ENCODE results near the gene UGT1A10. TPM values are rescaled to one million over a fixed set of nuclear protein-coding genes. Genes with fewer than 3 reads are reported as not detected.

Gene UGT1A10
- total RNA-seq, 1 donor from 2014 or later = not detected

DNA sequence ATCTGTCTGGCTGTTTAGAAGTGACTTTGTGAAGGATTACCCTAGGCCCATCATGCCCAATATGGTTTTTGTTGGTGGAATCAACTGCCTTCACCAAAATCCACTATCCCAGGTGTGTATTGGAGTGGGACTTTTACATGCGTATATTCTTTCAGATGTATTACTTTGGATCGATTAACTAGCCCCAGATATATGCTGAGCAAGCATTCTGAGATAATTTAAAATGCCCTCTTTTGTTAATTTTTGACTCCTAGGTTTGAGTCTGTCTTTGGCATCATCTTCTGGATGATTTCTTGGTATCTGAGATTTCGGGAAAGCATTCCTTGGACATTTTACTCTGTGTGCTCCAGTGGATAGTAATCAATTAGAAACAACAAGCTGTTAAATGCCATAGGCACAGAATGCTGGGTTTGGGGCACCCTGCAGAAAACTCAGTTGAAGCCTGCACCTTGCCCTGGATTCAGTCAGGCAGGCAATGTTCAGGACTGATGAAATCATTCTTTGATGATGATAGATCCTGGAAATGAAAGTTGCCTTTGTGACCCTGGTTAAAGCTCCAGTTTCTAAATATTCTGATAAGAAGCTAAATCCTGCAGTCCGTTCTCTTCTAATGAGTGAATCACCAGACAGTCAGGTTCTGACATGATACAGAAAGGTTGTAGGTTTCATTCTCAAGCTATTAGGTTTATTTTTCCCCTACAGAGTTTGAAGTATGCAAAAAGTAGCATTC is 125.0 kb downstream of the UGT1A10 start:
- TF ChIP-seq, protein P1, sequence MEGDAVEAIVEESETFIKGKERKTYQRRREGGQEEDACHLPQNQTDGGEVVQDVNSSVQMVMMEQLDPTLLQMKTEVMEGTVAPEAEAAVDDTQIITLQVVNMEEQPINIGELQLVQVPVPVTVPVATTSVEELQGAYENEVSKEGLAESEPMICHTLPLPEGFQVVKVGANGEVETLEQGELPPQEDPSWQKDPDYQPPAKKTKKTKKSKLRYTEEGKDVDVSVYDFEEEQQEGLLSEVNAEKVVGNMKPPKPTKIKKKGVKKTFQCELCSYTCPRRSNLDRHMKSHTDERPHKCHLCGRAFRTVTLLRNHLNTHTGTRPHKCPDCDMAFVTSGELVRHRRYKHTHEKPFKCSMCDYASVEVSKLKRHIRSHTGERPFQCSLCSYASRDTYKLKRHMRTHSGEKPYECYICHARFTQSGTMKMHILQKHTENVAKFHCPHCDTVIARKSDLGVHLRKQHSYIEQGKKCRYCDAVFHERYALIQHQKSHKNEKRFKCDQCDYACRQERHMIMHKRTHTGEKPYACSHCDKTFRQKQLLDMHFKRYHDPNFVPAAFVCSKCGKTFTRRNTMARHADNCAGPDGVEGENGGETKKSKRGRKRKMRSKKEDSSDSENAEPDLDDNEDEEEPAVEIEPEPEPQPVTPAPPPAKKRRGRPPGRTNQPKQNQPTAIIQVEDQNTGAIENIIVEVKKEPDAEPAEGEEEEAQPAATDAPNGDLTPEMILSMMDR (conservative IDR thresholded peaks at IDR 0.05) = no peak
- Mint-ChIP-seq H3K27me3 (peaks cover 19% of the 10 kb centered on the region), H3K27ac (no peak overlapping the region), H3K4me1 (ENCODE audit: unreplicated experiment) (no peaks in the 10 kb centered on the region), H3K36me3 (no peaks in the 10 kb centered on the region), H3K9me3 (peaks cover 10% of the 10 kb centered on the region), H3K4me3 (no peak overlapping the region)
- no peak for DNase-seq (ENCODE audit: extremely low spot score, unreplicated experiment)

DNA sequence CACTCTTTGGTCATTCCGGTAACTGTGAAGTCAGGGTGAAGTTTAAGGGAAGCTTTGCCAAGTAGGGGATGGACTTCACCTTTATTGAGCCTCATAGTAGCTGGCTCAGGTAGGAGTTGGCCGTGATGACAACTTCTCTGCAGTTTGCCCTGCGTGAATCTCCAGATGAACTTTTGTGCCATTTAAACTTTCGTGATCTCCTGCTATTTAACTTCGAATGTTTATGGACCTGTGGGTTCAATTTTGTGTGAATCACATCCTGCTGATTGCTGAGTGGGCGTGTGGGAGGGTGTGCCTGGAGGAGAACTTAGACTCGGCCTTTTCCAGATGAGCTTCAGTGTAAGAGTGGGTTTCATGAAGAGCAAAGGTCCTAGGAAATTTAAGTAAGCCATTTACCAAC is 128.0 kb downstream of the UGT1A10 start:
- Mint-ChIP-seq H3K9me3 (no peaks in the 10 kb centered on the region), H3K27me3 (peaks cover 25% of the 10 kb centered on the region), H3K36me3 (no peaks in the 10 kb centered on the region), H3K4me1 (ENCODE audit: unreplicated experiment) (no peaks in the 10 kb centered on the region), H3K4me3 (no peak overlapping the region), H3K27ac (no peak overlapping the region)
- TF ChIP-seq, protein P1 (conservative IDR thresholded peaks at IDR 0.05) = no peak
- DNase-seq (ENCODE audit: extremely low spot score, unreplicated experiment) = no peak

GRCh38 chr2:233764761-233765160 is 128.5 kb downstream of the UGT1A10 start:
- Mint-ChIP-seq H3K27me3 (peaks cover 27% of the 10 kb centered on the region), H3K4me3 (no peak overlapping the region)
- TF ChIP-seq, protein P1 (conservative IDR thresholded peaks at IDR 0.05) = no peak

DNA sequence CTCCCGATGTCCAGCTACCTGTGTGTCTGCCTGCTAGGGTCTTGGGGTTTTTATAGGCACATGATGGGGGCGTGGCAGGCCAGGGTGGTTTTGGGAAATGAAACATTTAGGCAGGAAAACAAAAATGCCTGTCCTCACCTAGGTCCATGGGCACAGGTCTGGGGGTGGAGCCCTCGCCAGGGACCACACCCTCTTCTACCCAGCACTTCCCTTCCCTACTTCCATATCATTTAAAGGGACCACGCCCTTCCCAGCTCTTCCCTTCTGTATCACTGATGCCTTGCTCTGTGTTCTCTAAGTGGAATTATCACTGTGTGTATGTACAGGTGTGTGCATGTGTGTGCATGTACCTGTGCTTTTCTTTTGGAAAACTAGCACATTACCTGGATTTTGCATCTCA is 130.2 kb downstream of the UGT1A10 start:
- peaks cover 33% of the 10 kb centered on the region for H3K27me3 Mint-ChIP-seq
- TF ChIP-seq, protein P1 (conservative IDR thresholded peaks at IDR 0.05) = no peak
- DNase-seq (ENCODE audit: extremely low spot score, unreplicated experiment) = no peak
- H3K4me1 Mint-ChIP-seq (ENCODE audit: unreplicated experiment) = no peaks in the 10 kb centered on the region
- no peaks in the 10 kb centered on the region for H3K36me3 Mint-ChIP-seq
- H3K27ac Mint-ChIP-seq = no peak overlapping the region
- H3K9me3 Mint-ChIP-seq = no peaks in the 10 kb centered on the region
- H3K4me3 Mint-ChIP-seq = no peak overlapping the region

More at GRCh38 chr2:233764761-233765160, 128.5 kb downstream of the UGT1A10 start:
- no peak overlapping the region for H3K27ac Mint-ChIP-seq
- H3K36me3 Mint-ChIP-seq = no peaks in the 10 kb centered on the region
- no peak for DNase-seq (ENCODE audit: extremely low spot score, unreplicated experiment)
- no peaks in the 10 kb centered on the region for H3K9me3 Mint-ChIP-seq
- no peaks in the 10 kb centered on the region for H3K4me1 Mint-ChIP-seq (ENCODE audit: unreplicated experiment)

DNA sequence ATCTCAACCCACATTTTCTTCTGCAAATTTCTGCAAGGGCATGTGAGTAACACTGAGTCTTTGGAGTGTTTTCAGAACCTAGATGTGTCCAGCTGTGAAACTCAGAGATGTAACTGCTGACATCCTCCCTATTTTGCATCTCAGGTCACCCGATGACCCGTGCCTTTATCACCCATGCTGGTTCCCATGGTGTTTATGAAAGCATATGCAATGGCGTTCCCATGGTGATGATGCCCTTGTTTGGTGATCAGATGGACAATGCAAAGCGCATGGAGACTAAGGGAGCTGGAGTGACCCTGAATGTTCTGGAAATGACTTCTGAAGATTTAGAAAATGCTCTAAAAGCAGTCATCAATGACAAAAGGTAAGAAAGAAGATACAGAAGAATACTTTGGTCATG is 131.8 kb downstream of the UGT1A10 start:
- H3K27me3 Mint-ChIP-seq = peaks cover 33% of the 10 kb centered on the region
- no peaks in the 10 kb centered on the region for H3K4me1 Mint-ChIP-seq (ENCODE audit: unreplicated experiment)
- H3K9me3 Mint-ChIP-seq = no peaks in the 10 kb centered on the region
- TF ChIP-seq, protein P1 (conservative IDR thresholded peaks at IDR 0.05) = no peak
- no peaks in the 10 kb centered on the region for H3K36me3 Mint-ChIP-seq
- H3K4me3 Mint-ChIP-seq = no peak overlapping the region
- H3K27ac Mint-ChIP-seq = no peak overlapping the region
- no peak for DNase-seq (ENCODE audit: extremely low spot score, unreplicated experiment)
